Activated naive CD8-positive, alpha-beta T cell treated with anti-CD3 and anti-CD28 coated beads for 36 hours (primary cell): ENCODE measurements around the gene MAST4. TPM values are rescaled to one million over a fixed set of nuclear protein-coding genes. Genes with fewer than 3 reads are reported as not detected.

Experiments used
- DNase-seq: peaks from one replicate; pipeline ENCODE4 v3.0.0; 2021
- H3K27ac Mint-ChIP-seq: one replicate; pipeline ENCODE4 v1.8.0; 2022; ENCODE audit warnings: mild to moderate bottlenecking, moderate library complexity, mixed read lengths
- H3K27me3 Mint-ChIP-seq: one replicate; pipeline ENCODE4 v1.8.0; 2022; ENCODE audit warnings: mild to moderate bottlenecking, mixed read lengths
- H3K36me3 Mint-ChIP-seq: one replicate; pipeline ENCODE4 v1.8.0; 2021; ENCODE audit warnings: mild to moderate bottlenecking, mixed read lengths
- H3K4me1 Mint-ChIP-seq: one replicate; pipeline ENCODE4 v1.8.0; 2021; ENCODE audit warnings: mixed read lengths
- H3K4me3 Mint-ChIP-seq: one replicate; pipeline ENCODE4 v1.8.0; 2022; ENCODE audit warnings: mild to moderate bottlenecking, moderate library complexity, mixed read lengths
- H3K9me3 Mint-ChIP-seq: one replicate; pipeline ENCODE4 v1.8.0; 2022; ENCODE audit warnings: mixed read lengths
- total RNA-seq, 2 experiments: library from RNA; stranded (reverse); gene quantifications; one replicate each; pipeline ENCODE4 v1.2.3, GENCODE V29; 2021

Gene MAST4
- total RNA-seq, 2 experiments from 2014 or later = 8.9 to 9.8 TPM

DNA sequence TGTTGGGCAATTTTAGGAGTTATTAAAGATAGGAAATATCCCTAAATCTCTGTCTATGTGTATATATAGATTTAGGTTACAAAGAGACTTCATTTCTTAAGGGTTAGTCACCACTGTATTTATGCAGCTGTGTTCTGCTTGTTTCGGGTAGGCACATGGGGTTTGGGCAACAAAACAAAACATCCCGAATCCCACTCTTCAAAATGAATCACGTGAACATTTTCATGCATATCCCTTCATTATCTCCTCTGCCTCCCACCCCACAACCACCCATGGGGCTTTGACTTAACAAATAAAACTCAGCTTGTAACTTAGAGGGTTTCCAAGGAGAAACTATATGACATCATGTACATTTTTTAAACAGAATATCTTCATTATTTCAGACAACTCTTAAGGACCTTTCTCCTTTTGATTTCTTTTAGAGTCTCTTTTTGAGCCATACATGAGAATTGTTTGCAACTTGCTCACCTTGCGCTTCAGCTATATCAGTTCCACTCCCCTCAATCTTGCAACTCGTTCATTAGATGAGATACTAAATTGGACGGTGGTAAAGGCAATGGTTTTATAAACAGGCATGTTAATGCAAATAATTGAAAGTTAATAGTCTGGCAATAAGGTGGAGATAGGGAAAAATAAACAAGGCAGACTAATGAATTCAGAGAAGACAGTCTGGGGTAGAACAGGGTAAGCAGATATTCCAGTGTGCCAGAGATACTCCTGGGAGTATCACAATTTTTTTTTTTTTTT is 463.7 kb downstream of the MAST4 start:
- H3K27me3 Mint-ChIP-seq = no peaks in the 10 kb centered on the region
- H3K36me3 Mint-ChIP-seq = peaks cover 13% of the 10 kb centered on the region
- H3K4me1 Mint-ChIP-seq = peaks cover 7% of the 10 kb centered on the region
- DNase-seq = no peak
- H3K4me3 Mint-ChIP-seq = no peak overlapping the region
- H3K27ac Mint-ChIP-seq = no peak overlapping the region
- H3K9me3 Mint-ChIP-seq = no peaks in the 10 kb centered on the region

DNA sequence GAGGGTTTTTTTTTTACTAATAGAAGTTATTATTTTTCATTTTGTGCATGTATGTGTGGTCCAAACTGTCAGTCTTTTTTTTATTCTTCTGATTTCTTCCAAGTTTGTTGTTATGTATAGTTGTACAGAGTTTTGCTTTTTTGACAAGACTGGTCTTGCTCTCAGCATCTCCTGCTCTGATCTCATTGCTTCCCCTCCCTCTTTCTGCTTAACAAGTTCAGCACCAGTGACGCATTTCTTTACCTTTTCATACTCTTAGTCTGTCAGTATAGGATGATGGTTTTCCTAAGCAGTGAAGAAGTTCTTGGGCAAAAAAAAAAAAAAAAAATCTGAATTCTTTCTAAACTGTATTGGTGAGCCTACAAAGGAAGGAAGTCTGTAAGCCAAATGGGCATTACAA is 465.3 kb downstream of the MAST4 start:
- DNase-seq = no peak
- Mint-ChIP-seq H3K27ac (no peak overlapping the region), H3K9me3 (no peaks in the 10 kb centered on the region), H3K27me3 (no peaks in the 10 kb centered on the region), H3K4me3 (no peak overlapping the region), H3K4me1 (peaks cover 15% of the 10 kb centered on the region), H3K36me3 (peaks cover 13% of the 10 kb centered on the region)

DNA sequence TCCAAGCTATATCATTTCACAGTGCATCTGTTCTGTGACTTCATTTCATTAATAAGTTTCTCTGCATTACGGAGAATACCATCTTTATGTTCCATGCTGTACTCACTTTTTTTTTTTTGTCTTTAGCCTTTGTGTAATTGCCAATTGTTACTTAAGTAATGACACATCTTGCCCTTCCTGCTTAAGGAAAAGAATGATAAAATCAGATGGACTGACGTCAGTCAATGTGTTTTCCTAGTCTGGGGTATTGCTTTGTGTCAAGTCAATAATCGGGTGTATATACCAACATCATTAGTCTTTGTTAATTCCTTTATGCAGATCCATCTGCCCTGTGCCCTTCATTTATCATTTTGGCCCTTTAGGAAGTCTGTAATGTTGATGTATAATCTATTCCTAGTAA is 466.9 kb downstream of the MAST4 start:
- H3K9me3 Mint-ChIP-seq = no peaks in the 10 kb centered on the region
- no peak overlapping the region for H3K4me3 Mint-ChIP-seq
- no peaks in the 10 kb centered on the region for H3K27me3 Mint-ChIP-seq
- no peak overlapping the region for H3K27ac Mint-ChIP-seq
- peaks cover 13% of the 10 kb centered on the region for H3K36me3 Mint-ChIP-seq
- DNase-seq = no peak
- H3K4me1 Mint-ChIP-seq = peaks cover 19% of the 10 kb centered on the region

DNA sequence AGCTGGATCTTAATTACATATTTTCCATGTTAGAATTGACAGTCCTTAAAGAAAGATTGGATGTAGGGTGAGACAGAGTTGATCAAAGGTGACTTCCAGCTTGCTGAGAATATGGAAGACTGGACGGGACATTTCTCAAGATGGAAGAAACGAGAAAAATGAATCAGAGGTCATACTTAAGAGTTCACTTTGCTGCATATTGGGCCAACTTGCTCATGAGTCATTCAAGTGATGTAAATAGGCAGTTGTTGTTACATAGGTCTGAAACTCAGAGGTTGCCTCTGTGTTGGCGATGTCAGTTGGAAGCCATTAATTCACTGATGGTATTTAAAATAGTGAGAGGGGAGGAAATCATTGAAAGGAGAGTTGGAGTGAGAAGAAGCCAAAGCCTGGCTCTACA is 467.6 kb downstream of the MAST4 start:
- H3K27ac Mint-ChIP-seq = no peak overlapping the region
- no peak for DNase-seq
- H3K4me3 Mint-ChIP-seq = no peak overlapping the region
- no peaks in the 10 kb centered on the region for H3K27me3 Mint-ChIP-seq
- peaks cover 19% of the 10 kb centered on the region for H3K4me1 Mint-ChIP-seq
- peaks cover 13% of the 10 kb centered on the region for H3K36me3 Mint-ChIP-seq
- H3K9me3 Mint-ChIP-seq = no peaks in the 10 kb centered on the region

DNA sequence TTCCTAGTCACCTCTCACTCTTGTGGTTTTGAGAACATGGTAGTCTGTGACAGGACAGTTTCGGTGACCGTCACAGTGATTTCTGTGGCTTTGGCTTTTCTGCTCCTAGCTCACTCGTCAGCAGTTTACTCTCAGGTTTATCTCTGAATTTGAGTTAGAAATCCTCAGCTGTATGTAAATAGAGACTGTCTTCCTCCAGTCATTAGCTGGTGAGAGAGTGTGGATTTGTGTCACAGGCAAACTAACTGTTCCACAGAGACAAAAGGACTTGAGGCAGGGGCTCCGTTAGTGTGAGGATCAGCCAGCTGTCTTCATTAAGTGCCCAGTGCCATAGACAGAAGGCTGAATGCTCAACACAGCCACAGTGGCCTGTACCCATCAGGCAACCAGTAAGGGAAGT is 469.0 kb downstream of the MAST4 start:
- Mint-ChIP-seq H3K4me3 (no peak overlapping the region), H3K4me1 (peaks cover 19% of the 10 kb centered on the region)

DNA sequence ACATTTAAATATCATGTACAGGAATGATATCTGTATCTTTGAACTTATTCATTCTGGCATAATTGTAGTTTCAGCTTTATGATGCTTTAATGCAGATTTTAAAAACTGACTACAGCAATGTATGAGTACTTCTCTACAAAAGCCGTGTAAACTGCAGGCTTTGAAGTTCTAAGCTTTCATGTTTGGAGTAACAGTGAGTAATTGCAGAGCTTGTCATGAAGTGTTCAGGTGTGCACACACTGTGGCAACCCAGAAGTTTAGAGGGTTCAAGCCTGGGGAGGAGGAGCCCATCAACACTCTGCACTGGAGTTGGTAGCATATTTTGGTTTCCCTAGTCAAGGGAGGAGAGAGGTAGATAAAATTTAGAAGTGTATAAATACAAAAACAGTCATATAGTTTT is 469.5 kb downstream of the MAST4 start:
- Mint-ChIP-seq H3K27me3 (no peaks in the 10 kb centered on the region), H3K4me3 (no peak overlapping the region), H3K27ac (no peak overlapping the region), H3K4me1 (peaks cover 19% of the 10 kb centered on the region), H3K9me3 (no peaks in the 10 kb centered on the region), H3K36me3 (peaks cover 11% of the 10 kb centered on the region)
- no peak for DNase-seq

More for the DNA sequence above, 469.0 kb downstream of the MAST4 start:
- peak; percentile 1 for DNase-seq
- H3K27me3 Mint-ChIP-seq = no peaks in the 10 kb centered on the region
- peak overlapping the region; percentile 23 for H3K27ac Mint-ChIP-seq
- H3K9me3 Mint-ChIP-seq = no peaks in the 10 kb centered on the region
- H3K36me3 Mint-ChIP-seq = peaks cover 11% of the 10 kb centered on the region

DNA sequence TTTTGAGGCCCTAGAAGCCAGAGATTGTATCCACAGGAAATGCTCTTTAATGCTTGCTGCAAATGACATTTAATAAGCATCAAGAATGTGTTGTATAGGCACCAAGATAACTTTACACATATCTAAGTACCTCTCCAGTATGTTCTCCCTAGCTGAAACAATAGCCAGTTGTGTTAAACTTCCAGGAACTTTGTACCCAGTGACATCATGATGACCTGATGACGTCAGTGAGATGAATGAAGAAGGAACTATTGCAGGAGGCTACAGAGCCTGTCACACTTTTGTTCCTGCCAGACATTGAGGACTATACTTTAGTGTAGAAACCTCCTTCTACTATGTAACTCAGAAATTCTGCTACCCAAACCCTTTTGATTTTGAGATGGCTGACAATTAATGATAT is 470.6 kb downstream of the MAST4 start:
- Mint-ChIP-seq H3K4me1 (peaks cover 19% of the 10 kb centered on the region), H3K9me3 (no peaks in the 10 kb centered on the region), H3K27me3 (no peaks in the 10 kb centered on the region), H3K4me3 (no peak overlapping the region), H3K36me3 (peaks cover 8% of the 10 kb centered on the region), H3K27ac (no peak overlapping the region)
- DNase-seq = no peak

DNA sequence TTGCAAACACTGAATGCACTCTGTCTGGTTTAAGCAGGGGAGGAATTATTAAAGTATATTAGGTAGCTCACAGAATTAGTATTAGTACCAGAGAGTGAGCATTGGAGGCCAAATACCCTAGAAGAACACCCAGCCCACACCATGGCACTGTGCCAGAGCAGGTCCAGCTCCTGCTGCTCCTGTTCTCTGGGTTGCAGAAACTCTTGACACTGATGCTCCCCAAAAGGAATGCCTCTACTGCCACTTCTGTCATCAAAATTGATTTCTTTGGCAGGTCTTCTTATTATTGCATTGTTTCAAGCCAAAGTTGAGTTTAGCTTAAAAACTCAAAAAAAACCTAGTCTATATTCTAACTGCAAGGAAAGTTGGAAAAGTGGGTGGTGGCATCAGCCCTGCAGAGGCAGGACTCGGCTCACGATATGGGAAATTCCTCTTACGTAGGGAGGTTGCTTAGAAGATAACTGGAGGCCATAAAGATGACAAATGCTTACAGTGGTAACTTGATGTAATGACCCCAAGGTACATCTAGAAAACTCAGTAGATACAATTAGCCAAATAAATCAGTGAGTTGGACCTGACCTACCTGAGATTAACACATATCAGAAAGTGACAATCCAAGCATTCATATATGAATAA is 477.0 kb downstream of the MAST4 start:
- Mint-ChIP-seq H3K36me3 (no peaks in the 10 kb centered on the region), H3K4me3 (no peak overlapping the region), H3K9me3 (no peaks in the 10 kb centered on the region), H3K4me1 (no peaks in the 10 kb centered on the region), H3K27ac (no peak overlapping the region), H3K27me3 (no peaks in the 10 kb centered on the region)
- no peak for DNase-seq

DNA sequence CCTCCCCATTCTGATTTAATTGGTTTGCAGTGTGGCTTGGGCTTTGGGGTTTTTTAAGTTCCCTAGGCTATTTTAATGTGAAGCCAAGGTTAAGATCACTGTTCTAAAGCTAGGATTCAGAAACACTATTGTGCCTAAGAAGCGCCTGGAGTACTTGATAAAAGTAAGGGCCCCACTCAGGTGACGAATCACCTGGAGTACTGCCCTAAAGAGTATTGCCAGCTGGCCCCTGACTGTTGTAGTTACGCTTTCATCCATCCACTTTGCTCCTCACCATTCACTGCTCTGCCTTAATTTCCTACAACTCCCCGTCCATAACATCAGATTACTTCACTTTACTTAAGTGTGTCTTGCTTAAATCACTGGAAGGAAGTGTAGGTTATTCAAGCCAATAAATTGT is 481.1 kb downstream of the MAST4 start:
- no peaks in the 10 kb centered on the region for H3K9me3 Mint-ChIP-seq
- no peak for DNase-seq
- H3K4me3 Mint-ChIP-seq = no peak overlapping the region
- H3K36me3 Mint-ChIP-seq = no peaks in the 10 kb centered on the region
- H3K4me1 Mint-ChIP-seq = peaks cover 2% of the 10 kb centered on the region
- no peaks in the 10 kb centered on the region for H3K27me3 Mint-ChIP-seq
- no peak overlapping the region for H3K27ac Mint-ChIP-seq

DNA sequence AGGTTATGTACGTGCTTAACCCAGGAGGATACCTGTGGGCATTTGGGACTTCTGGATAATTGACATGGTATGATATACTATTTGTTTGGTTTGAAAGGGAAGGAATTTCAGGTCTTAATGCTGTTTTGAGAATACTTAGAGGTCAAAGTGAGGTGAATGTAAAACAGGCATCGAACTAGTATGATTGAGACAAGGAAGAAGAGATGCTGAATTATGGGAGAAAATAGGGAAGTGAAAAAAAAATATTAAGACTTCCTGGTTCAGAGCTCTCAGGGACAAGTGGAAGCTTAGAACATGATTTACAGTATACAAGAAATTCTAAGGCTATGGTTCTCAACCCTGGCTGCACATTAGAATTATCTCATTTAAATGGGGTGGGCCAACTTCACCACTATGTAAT is 485.1 kb downstream of the MAST4 start:
- Mint-ChIP-seq H3K4me1 (peaks cover 14% of the 10 kb centered on the region), H3K27me3 (no peaks in the 10 kb centered on the region), H3K27ac (no peak overlapping the region)

DNA sequence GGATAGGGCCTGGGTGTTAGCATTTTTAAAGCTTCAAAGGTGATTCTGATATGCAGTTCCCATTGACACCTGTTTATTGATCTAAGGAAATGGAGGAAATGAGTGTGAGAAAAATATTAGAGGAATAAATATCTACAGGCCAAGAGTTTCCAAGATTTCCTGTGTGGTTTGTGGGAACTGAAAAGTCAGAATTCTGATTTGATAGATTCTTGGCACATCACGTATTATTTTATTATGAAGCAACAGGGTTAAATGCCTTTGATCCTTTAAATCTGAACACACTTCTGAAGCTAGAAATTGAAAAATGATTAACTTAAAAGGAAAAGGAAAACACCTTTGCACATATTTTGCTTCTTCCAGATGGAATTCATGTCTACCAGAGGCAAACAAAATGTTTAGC is 486.7 kb downstream of the MAST4 start:
- Mint-ChIP-seq H3K4me3 (no peak overlapping the region), H3K9me3 (no peaks in the 10 kb centered on the region), H3K27ac (no peak overlapping the region), H3K4me1 (peaks cover 14% of the 10 kb centered on the region), H3K36me3 (no peaks in the 10 kb centered on the region), H3K27me3 (no peaks in the 10 kb centered on the region)
- DNase-seq = no peak

More for the DNA sequence above, 485.1 kb downstream of the MAST4 start:
- Mint-ChIP-seq H3K36me3 (no peaks in the 10 kb centered on the region), H3K9me3 (no peaks in the 10 kb centered on the region), H3K4me3 (no peak overlapping the region)
- DNase-seq = no peak

DNA sequence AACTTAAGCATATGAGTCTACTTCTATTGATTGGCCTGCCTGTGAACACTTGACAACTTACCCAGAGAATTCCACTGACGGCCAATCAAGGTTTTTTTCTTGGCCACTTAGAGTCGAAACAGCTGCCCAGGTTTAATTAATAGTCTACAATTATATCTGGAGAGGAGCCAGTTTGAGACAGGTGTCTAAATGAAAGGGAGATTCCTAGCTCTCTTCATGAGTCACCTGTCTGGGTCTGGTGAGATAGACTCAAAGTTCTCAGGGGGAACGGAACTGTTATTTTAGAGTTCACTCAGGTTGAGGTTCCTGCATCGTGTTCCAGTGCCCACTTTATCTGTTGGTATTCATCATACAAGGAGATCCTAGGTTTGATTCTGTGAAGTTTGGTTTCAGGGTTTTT is 489.4 kb downstream of the MAST4 start:
- Mint-ChIP-seq H3K36me3 (no peaks in the 10 kb centered on the region), H3K4me3 (no peak overlapping the region), H3K27me3 (no peaks in the 10 kb centered on the region), H3K4me1 (peaks cover 12% of the 10 kb centered on the region), H3K9me3 (no peaks in the 10 kb centered on the region), H3K27ac (no peak overlapping the region)
- DNase-seq = no peak

DNA sequence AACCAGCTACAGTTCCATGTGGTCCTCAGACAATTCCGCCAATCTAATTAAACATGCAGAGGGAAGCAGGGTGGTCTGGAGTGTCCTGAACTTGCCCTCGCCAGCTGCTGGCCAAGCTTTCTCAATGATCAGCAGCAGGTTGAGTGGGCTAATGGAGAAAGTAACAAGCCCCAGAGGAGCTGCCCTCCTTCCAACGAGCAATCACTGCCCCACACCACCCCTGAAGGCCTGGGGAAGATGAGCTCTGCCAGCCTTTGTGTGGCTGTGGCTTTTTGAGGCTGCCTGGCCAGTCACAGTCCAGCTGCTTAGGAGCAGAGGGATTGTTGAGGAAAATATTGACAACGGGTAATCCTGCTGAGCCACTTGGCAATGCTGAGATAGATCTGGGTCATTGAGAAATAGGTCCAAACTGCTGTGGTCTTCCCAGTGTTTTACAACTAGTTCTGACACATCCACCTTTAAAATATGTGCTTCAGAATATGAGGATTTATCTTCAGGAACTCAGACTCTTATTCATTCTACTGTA is 493.1 kb downstream of the MAST4 start:
- Mint-ChIP-seq H3K27me3 (no peaks in the 10 kb centered on the region), H3K9me3 (no peaks in the 10 kb centered on the region), H3K27ac (no peak overlapping the region), H3K4me3 (no peak overlapping the region), H3K4me1 (peaks cover 11% of the 10 kb centered on the region), H3K36me3 (peaks cover 4% of the 10 kb centered on the region)
- DNase-seq = no peak

DNA sequence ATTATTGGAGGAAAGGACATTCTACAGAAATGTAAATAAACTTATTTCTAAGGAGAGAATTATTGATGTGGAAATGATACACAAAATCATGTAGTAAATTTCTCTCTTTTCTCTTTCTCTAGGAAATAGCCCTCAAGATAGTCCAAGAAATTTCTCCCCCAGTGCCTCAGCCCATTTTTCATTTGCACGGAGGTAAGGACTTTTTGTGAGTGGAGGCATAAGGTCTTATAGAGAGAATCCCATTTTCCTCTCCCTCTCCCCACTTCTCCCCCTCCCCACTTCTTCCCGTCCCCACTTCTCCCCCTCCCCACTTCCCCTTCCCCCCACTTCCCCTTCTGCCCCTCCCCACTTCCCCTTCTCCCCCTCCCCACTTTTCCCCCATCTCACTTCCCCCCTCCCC is 493.8 kb downstream of the MAST4 start:
- no peaks in the 10 kb centered on the region for H3K27me3 Mint-ChIP-seq
- no peaks in the 10 kb centered on the region for H3K9me3 Mint-ChIP-seq
- DNase-seq = no peak
- H3K27ac Mint-ChIP-seq = no peak overlapping the region
- peaks cover 11% of the 10 kb centered on the region for H3K4me1 Mint-ChIP-seq
- H3K36me3 Mint-ChIP-seq = peaks cover 4% of the 10 kb centered on the region
- H3K4me3 Mint-ChIP-seq = no peak overlapping the region

DNA sequence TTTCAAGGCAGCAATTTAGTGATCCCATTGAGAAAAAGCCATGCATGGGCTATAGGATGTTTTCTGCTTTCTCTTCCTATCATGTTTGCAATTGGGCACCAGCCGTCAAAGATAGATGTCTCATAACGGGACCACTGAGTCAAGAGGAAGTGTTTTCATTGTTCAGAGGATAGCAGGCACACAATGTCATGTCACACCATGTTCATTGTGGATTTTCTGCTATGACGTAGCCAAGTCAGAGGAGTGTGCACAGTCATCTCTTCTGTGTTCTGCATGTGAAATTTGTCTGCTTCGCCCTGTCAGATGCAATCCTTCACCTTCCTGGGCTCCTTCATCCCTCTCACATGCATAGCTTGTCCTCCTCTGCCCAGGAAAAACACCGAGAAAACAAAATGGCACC is 494.4 kb downstream of the MAST4 start:
- H3K36me3 Mint-ChIP-seq = peaks cover 4% of the 10 kb centered on the region
- no peaks in the 10 kb centered on the region for H3K27me3 Mint-ChIP-seq
- H3K27ac Mint-ChIP-seq = no peak overlapping the region
- H3K9me3 Mint-ChIP-seq = no peaks in the 10 kb centered on the region
- H3K4me1 Mint-ChIP-seq = peaks cover 10% of the 10 kb centered on the region
- no peak for DNase-seq
- no peak overlapping the region for H3K4me3 Mint-ChIP-seq

DNA sequence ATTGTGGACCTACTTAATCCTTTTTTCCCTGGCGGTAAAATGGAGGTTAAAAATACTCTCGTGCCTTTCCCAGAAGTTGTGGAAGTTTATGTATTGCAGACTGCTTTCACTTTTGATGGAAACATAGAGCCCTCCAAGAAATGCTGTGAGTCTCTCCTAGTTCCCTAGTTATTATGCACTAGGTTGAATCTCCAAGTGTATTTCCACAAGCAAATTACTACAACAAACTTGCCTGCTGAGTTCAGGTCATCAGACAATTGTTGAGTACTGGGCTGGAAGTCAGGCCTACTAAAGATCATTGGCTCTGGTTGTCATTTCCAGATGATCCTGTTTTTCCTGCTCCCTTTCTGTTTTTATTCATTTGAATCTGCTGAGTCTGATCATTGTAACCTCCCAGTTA is 496.3 kb downstream of the MAST4 start:
- peaks cover 7% of the 10 kb centered on the region for H3K4me1 Mint-ChIP-seq
- H3K9me3 Mint-ChIP-seq = no peaks in the 10 kb centered on the region
- no peaks in the 10 kb centered on the region for H3K27me3 Mint-ChIP-seq
- peaks cover 4% of the 10 kb centered on the region for H3K36me3 Mint-ChIP-seq
- no peak overlapping the region for H3K27ac Mint-ChIP-seq
- H3K4me3 Mint-ChIP-seq = no peak overlapping the region
- DNase-seq = no peak
